LNCAP (cell line): Measurements from ENCODE around the gene CEP70.

Experiments
- CTCF ChIP-seq: fragments of 450-650 bp; IDR thresholded peaks from 2 replicates; pipeline ENCODE4 v1.5.1; 2017; ENCODE audit warnings: mild to moderate bottlenecking

CEP70 gene

GRCh38 chr3:138450181-138450580, 143.9 kb downstream of the CEP70 start:
- no peak for TF ChIP-seq CTCF

DNA sequence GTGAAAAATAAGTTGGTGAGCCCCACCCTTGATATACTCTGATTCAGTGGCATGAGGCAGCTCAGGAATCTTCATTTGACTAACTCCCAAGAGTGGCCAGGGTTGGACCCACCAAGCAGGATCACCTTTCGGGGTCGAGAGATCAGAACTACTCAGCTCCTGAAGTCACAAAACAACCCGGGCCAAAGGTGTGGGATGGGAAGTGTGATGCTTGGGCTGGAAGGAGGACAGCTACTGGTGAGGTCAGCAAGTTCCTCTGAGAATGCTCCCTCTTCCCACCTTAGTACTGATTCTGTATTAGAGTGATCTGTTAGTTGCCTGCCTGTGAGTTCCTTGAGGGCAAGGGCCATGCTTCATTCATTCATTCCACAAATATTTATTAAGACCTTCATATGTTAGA, 144.6 kb downstream of the CEP70 start:
- no peak for TF ChIP-seq CTCF

DNA sequence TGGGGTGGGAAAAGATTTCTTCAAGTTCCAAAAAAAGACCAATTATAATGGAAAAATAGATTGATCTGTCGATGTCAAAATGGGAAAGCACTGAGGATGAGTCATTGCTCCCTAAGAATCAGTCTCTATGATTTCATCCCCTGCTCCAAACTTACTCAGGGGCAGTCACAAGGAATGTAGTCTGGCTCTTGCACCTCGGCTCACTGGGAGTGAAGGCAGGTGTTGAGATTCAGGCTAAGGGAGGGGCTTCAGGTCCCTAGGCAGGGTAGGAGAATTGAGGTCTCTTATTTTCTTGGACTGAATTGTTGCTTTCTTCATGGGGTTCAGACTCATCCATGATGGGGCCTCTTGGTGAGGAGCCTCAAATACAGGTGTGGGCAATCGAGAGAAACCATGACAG, 145.4 kb downstream of the CEP70 start:
- no peak for TF ChIP-seq CTCF

- TF ChIP-seq CTCF, result no peak
Measured at GRCh38 chr3:138445654-138446053, 148.4 kb downstream of the CEP70 start.

GRCh38 chr3:138445236-138445635, 148.8 kb downstream of the CEP70 start:
- no peak for TF ChIP-seq CTCF
